ENCODE measurements around the gene LMAN2L.
"Not testable (repeated sequence)": the region's sequence is repeated elsewhere in the genome, so short reads cannot be mapped to it uniquely, and the experiment has no call there.

The LMAN2L gene

DNA sequence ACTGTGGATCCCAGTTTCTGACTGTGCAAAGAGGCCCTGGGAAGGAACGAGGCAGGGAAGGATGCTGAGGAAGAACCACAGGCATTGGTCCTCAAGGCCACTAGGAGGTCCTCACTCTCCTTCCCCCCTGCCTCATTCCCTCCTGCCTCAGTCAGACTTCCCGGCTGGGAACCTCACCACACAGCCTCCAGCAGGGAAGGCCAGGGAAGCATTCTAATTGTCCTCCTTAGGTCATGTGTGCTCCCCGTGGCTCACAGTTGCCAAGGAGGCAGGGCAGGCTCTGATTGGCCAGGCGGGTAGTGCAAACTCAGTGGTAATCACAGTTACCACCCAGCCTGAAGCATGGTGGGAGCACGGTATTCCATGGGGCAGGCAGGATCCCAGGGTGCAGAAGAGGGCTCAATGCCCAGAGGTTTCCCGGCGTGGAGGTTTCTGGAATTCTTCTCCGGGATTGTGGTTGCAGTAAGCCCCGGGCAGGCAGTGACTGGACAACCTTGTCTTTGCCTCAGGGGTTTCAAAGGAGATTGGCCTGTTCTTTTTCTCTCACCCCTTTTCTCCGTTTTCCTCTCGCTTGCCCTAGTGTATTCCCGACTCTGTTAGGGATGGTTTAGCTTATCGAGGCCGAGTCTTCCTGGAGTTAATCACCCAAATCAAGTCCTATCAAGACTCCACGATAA is 70.2 kb downstream of the LMAN2L start:
- no peaks in the 10 kb centered on the region for H3K27me3 ChIP-seq (ENCODE audit: control insufficient read depth, insufficient read depth, low read length)
- no peaks in the 10 kb centered on the region for H3K36me3 ChIP-seq (ENCODE audit: control insufficient read depth, insufficient read depth, low read length)
- H3K4me1 ChIP-seq (ENCODE audit: control insufficient read depth, insufficient read depth, low read length): no peaks in the 10 kb centered on the region
- no peaks in the 10 kb centered on the region for H3K9me3 ChIP-seq (ENCODE audit: control insufficient read depth, low read length)
- no peak overlapping the region for H3K9ac ChIP-seq (ENCODE audit: low read length)
- H3K4me3 ChIP-seq (ENCODE audit: low read length): no peak overlapping the region

DNA sequence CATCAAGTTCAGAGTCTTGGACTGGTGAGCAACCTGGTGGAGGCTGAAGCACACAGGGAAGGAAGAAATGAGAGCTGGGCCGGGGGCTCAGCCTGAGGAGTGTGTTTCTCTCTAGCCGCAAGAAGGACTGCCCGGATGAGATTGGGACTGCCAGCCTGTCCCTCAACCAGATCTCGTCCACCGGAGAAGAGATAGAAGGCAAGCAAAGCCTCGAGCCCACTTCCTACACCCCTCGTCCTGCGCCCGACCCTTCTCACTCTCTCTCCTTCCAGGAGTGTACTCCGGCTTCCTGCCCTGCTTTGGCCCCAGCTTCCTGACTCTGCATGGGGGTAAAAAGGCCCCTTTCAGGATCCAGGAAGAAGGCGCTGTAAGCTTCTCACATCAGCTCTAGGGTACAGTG is 71.1 kb downstream of the LMAN2L start:
- Histone ChIP-seq H3K4me3 (ENCODE audit: low read length) (no peak overlapping the region), H3K27me3 (ENCODE audit: control insufficient read depth, insufficient read depth, low read length) (no peaks in the 10 kb centered on the region), H3K4me1 (ENCODE audit: control insufficient read depth, insufficient read depth, low read length) (no peaks in the 10 kb centered on the region), H3K9ac (ENCODE audit: low read length) (no peak overlapping the region), H3K36me3 (ENCODE audit: control insufficient read depth, insufficient read depth, low read length) (no peaks in the 10 kb centered on the region), H3K9me3 (ENCODE audit: control insufficient read depth, low read length) (no peaks in the 10 kb centered on the region)

DNA sequence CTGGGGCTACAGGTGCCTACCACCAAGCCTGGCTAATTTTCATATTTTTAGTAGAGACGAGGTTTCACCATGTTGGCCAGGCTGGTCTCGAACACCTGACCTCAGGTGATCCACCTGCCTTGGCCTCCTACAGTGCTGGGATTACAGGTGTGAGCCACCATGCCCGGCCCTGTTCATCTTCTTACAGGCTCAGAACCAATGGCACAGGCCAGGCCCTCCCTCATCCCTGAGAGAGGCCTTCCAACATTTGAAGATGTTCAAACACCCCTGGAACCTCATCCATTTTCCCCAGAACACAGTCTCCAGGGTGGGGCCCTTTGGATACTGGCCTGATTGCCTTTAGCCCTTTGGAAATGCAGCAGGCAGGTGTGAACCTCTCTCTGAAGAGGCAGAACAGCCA is 74.1 kb downstream of the LMAN2L start:
- H3K4me3 ChIP-seq (ENCODE audit: low read length); H3K9ac ChIP-seq (ENCODE audit: low read length); H3K4me1 ChIP-seq (ENCODE audit: control insufficient read depth, insufficient read depth, low read length); H3K27me3 ChIP-seq (ENCODE audit: control insufficient read depth, insufficient read depth, low read length); H3K9me3 ChIP-seq (ENCODE audit: control insufficient read depth, low read length); H3K36me3 ChIP-seq (ENCODE audit: control insufficient read depth, insufficient read depth, low read length): not testable (repeated sequence)

DNA sequence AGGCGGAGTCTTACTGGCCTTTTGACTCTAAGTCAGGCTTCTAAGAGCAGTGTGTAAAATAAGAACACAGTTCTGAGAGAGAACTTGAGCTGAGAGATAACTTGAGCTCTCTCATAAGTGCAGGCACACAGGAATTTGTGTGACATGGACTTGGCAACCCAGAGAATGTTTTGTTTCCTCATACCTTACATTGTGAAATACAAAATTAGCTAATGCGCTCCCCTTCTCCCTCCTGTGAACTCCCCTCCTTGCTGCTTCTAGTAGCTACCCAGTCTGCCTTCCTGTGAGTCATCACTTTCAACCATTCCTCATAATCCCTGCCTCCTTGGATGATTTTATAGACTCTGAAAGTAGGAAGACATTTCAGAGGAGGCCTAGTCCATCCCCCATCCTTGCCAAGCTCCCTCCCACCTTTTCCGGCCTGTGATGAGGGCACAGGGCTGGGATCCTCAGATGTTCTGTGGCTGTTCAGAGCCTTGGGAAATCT is 74.7 kb downstream of the LMAN2L start:
- H3K9me3 ChIP-seq (ENCODE audit: control insufficient read depth, low read length): no peaks in the 10 kb centered on the region
- no peaks in the 10 kb centered on the region for H3K36me3 ChIP-seq (ENCODE audit: control insufficient read depth, insufficient read depth, low read length)
- H3K4me1 ChIP-seq (ENCODE audit: control insufficient read depth, insufficient read depth, low read length): no peaks in the 10 kb centered on the region
- H3K9ac ChIP-seq (ENCODE audit: low read length): no peak overlapping the region
- H3K27me3 ChIP-seq (ENCODE audit: control insufficient read depth, insufficient read depth, low read length): no peaks in the 10 kb centered on the region
- H3K4me3 ChIP-seq (ENCODE audit: low read length): no peak overlapping the region

DNA sequence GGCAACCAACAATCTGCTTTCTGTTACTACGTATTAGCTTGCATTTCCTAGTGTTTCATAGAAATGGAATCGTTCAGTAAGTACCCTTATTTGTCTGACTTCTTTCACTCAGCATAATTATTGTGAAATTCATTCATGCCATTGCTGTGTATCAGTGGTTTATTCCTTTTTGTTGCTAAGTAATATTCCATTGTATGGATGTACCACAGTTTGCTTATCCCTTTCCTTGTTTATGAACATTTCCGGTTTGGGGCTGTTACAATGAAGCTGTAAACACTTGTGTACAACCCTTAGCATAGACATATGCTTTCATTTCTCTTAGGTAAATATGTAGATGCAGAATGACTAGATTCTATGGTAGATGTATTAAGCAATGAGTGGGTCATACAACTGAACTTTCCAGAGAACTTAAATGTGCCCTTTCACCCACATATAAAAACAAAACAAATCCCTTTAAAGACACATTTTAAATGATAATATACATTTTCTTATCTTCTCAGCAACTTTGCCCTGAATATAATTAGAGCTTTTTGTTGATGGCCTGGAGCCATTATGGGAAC is 75.4 kb downstream of the LMAN2L start:
- no peaks in the 10 kb centered on the region for H3K4me1 ChIP-seq (ENCODE audit: control insufficient read depth, insufficient read depth, low read length)
- no peaks in the 10 kb centered on the region for H3K9me3 ChIP-seq (ENCODE audit: control insufficient read depth, low read length)
- no peak overlapping the region for H3K9ac ChIP-seq (ENCODE audit: low read length)
- H3K27me3 ChIP-seq (ENCODE audit: control insufficient read depth, insufficient read depth, low read length): no peaks in the 10 kb centered on the region
- H3K36me3 ChIP-seq (ENCODE audit: control insufficient read depth, insufficient read depth, low read length): no peaks in the 10 kb centered on the region
- no peak overlapping the region for H3K4me3 ChIP-seq (ENCODE audit: low read length)

DNA sequence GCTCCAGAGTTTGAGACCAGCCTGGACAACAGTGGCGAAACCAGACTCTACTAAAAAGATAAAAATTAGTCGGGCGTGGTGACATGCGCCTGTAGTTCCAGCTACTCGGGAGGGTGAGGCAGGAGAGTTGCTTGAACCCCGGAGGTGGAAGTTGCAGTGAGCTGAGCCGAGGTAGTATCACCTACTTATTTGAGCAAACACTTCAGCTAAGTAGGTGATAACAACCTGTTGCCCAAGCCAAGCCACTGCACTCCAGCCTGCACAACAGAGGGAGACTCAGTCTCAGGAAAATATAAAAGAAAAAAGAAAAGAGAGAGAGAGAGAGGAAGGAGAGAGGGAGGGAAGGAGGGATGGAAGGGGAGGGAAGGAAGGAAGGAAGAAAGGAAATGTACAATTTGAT is 76.0 kb downstream of the LMAN2L start:
- Histone ChIP-seq H3K36me3 (ENCODE audit: control insufficient read depth, insufficient read depth, low read length) (no peaks in the 10 kb centered on the region), H3K4me1 (ENCODE audit: control insufficient read depth, insufficient read depth, low read length) (no peaks in the 10 kb centered on the region), H3K4me3 (ENCODE audit: low read length) (no peak overlapping the region), H3K27me3 (ENCODE audit: control insufficient read depth, insufficient read depth, low read length) (no peaks in the 10 kb centered on the region), H3K9me3 (ENCODE audit: control insufficient read depth, low read length) (no peaks in the 10 kb centered on the region), H3K9ac (ENCODE audit: low read length) (no peak overlapping the region)

DNA sequence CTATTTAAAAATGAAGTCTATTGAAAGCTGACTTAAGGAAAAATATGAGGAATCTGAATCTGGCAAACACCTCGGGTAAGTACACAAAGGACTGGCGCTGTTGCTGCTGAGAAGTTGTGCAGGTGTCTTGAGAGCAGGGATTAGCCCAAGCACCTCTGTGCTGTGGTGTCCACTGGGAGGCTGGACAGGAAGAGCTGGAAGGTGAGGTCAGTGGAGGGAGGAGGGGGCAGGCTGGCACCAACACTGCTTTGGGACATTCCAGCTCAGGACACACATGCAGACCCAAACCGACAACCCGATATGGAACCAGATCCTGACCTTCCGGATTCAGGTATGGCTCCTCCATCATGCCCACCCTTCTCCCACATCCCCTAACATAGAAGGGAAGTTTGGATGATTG is 76.7 kb downstream of the LMAN2L start:
- Histone ChIP-seq H3K4me1 (ENCODE audit: control insufficient read depth, insufficient read depth, low read length) (no peaks in the 10 kb centered on the region), H3K9me3 (ENCODE audit: control insufficient read depth, low read length) (no peaks in the 10 kb centered on the region), H3K9ac (ENCODE audit: low read length) (no peak overlapping the region), H3K36me3 (ENCODE audit: control insufficient read depth, insufficient read depth, low read length) (no peaks in the 10 kb centered on the region), H3K27me3 (ENCODE audit: control insufficient read depth, insufficient read depth, low read length) (no peaks in the 10 kb centered on the region), H3K4me3 (ENCODE audit: low read length) (no peak overlapping the region)

DNA sequence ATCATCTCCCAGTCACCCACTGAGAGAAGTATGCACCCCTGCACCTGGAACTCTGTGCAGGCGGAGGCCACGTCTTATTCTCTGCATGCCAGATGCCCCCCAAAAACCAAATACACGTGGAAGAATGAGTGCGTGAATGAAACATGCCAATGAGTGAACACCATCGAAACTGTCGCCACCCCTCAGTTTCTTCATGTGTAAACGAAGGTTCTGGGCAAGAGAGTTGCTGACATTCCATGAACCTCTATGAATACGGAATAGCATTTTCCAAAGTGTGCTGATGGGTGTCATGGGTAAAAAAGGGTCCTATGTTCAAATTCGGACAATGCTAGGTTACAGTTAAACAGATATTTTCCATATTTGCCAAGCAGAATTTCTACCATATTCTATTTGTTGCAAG is 77.5 kb downstream of the LMAN2L start:
- H3K27me3 ChIP-seq (ENCODE audit: control insufficient read depth, insufficient read depth, low read length): no peaks in the 10 kb centered on the region
- H3K9ac ChIP-seq (ENCODE audit: low read length): no peak overlapping the region
- no peak overlapping the region for H3K4me3 ChIP-seq (ENCODE audit: low read length)
- no peaks in the 10 kb centered on the region for H3K36me3 ChIP-seq (ENCODE audit: control insufficient read depth, insufficient read depth, low read length)
- no peaks in the 10 kb centered on the region for H3K9me3 ChIP-seq (ENCODE audit: control insufficient read depth, low read length)
- no peaks in the 10 kb centered on the region for H3K4me1 ChIP-seq (ENCODE audit: control insufficient read depth, insufficient read depth, low read length)

DNA sequence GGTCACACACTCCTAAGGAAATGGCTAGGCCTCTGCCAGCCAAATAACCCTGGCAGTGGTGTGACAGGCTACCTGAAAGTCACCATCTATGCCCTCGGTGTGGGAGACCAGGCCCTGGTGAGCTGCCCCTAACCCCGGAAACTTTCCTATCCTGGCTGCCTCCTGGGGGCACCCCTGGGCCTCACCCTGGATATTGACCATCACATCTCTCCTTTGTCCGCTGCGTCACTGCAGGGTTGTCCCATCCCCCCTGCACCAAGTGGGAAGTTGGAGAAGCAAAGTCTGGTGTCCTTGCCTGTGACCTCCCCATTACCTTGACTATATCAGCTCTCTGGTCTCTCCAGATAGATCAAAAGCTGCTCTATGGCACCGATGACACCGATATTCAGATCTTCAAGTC is 78.5 kb downstream of the LMAN2L start:
- H3K9me3 ChIP-seq (ENCODE audit: control insufficient read depth, low read length): no peaks in the 10 kb centered on the region
- H3K27me3 ChIP-seq (ENCODE audit: control insufficient read depth, insufficient read depth, low read length): no peaks in the 10 kb centered on the region
- H3K4me1 ChIP-seq (ENCODE audit: control insufficient read depth, insufficient read depth, low read length): no peaks in the 10 kb centered on the region
- no peak overlapping the region for H3K9ac ChIP-seq (ENCODE audit: low read length)
- no peaks in the 10 kb centered on the region for H3K36me3 ChIP-seq (ENCODE audit: control insufficient read depth, insufficient read depth, low read length)
- H3K4me3 ChIP-seq (ENCODE audit: low read length): no peak overlapping the region

DNA sequence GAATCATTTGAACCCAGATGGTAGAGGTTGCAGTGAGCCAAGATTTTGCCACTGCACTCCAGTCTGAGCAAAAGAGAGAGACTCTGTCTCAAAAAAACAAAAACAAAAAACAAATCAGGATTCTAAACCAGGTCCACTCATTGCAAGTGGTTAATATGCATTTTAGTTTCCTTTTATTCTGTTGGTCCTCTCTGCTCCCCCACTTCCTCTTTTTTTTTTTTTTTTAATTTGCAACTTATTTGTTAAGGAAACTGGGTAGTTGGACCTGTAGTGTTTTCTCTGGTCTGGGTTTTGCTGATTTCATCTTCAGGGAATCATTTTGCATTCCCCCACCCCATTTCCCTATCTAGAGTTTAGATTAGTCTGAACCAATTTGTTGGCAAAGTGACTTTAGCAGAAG is 83.3 kb downstream of the LMAN2L start:
- Histone ChIP-seq H3K9me3 (ENCODE audit: control insufficient read depth, low read length) (no peaks in the 10 kb centered on the region), H3K36me3 (ENCODE audit: control insufficient read depth, insufficient read depth, low read length) (no peaks in the 10 kb centered on the region), H3K4me1 (ENCODE audit: control insufficient read depth, insufficient read depth, low read length) (no peaks in the 10 kb centered on the region), H3K27me3 (ENCODE audit: control insufficient read depth, insufficient read depth, low read length) (no peaks in the 10 kb centered on the region), H3K9ac (ENCODE audit: low read length) (no peak overlapping the region), H3K4me3 (ENCODE audit: low read length) (no peak overlapping the region)
